ENCODE results near the gene SLC39A11. TPM values are rescaled to one million over a fixed set of nuclear protein-coding genes. Genes with fewer than 3 reads are reported as not detected.

The SLC39A11 gene
- total RNA-seq, 1 experiment from 2014 or later, result 18.9 TPM

DNA sequence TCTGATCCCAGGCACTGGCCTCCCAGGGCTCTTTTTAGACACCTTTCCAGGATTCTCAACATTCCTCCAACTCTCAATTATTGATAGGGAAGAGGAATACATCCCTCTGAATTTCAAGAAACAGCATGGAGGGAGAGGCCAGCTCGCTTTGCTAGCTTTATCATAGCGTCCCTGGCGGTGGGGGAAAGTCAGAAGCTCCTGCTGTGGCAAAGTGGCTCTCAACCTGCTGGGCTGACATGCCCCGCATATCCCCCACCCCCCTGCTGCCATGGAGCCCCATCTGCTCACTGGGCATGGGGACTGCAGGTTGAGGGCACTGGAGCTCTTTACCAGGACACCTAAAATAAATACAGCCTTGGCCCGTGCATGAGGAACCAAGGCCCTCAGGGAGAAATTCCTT, 140.3 kb downstream of the SLC39A11 start (continued):
- TF ChIP-seq, protein P1, sequence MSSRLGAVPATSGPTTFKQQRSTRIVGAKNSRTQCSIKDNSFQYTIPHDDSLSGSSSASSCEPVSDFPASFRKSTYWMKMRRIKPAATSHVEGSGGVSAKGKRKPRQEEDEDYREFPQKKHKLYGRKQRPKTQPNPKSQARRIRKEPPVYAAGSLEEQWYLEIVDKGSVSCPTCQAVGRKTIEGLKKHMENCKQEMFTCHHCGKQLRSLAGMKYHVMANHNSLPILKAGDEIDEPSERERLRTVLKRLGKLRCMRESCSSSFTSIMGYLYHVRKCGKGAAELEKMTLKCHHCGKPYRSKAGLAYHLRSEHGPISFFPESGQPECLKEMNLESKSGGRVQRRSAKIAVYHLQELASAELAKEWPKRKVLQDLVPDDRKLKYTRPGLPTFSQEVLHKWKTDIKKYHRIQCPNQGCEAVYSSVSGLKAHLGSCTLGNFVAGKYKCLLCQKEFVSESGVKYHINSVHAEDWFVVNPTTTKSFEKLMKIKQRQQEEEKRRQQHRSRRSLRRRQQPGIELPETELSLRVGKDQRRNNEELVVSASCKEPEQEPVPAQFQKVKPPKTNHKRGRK (CRISPR knock-in tag; IDR thresholded peaks at IDR 0.05; ENCODE audit: borderline replicate concordance), result no peak

DNA sequence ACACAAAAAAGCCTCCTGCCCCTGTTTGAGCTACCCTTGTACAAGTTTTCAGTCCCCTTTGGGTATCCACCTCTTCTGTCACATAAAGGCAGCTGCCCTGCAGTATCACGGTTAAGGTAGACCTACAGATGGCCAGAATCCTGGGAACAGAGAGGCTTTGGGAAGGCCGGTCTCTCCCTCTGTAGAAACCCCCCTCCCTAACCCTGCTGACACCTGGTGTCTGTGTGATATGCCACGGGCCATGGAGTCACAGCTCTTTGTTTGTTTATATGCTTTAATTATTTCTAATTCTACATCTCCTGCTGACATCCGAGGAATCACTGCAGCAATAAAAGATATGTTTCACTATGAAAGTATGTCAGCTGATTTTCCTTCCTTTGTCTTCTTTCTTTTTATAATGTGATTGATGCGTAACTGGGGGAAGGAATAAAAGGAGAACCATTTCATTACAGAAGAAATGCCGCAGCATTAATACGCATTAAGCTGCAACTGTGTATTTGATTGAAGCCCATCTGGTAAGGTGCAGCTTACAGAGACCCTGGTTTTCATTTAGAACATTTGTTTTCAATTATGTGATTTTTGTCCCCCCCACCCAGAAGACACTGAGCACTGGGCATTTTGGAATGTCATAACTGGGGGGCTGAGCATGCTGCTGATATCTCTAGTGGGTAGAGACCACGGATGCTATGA, 142.1 kb downstream of the SLC39A11 start:
- peaks cover 31% of the 10 kb centered on the region for H3K4me1 Mint-ChIP-seq
- POLR2A ChIA-PET, result interaction anchor here (0.7 kb wide), 1 partner anchor 18 kb away, joined by 3 read pairs; no protein-coding TSS in a partner anchor
- H3K36me3 Mint-ChIP-seq, result no peaks in the 10 kb centered on the region
- ATAC-seq (no peak), DNase-seq (ENCODE audit: low spot score) (no peak)
- H3K9me3 Mint-ChIP-seq, result no peaks in the 10 kb centered on the region
- CTCF ChIA-PET, result no interaction called here
- no peaks in the 10 kb centered on the region for H3K27me3 Mint-ChIP-seq (ENCODE audit: low read depth)
- H3K27ac Mint-ChIP-seq, result no peak overlapping the region
- H3K4me3 Mint-ChIP-seq, result no peak overlapping the region
- TF ChIP-seq FOXP1 (CRISPR knock-in tag; IDR thresholded peaks at IDR 0.05; ENCODE audit: borderline replicate concordance), result no peak
- TF ChIP-seq, protein P2, sequence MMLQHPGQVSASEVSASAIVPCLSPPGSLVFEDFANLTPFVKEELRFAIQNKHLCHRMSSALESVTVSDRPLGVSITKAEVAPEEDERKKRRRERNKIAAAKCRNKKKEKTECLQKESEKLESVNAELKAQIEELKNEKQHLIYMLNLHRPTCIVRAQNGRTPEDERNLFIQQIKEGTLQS (CRISPR knock-in tag; conservative IDR thresholded peaks at IDR 0.05), result no peak
- TF ChIP-seq, protein P3, sequence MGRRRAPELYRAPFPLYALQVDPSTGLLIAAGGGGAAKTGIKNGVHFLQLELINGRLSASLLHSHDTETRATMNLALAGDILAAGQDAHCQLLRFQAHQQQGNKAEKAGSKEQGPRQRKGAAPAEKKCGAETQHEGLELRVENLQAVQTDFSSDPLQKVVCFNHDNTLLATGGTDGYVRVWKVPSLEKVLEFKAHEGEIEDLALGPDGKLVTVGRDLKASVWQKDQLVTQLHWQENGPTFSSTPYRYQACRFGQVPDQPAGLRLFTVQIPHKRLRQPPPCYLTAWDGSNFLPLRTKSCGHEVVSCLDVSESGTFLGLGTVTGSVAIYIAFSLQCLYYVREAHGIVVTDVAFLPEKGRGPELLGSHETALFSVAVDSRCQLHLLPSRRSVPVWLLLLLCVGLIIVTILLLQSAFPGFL (CRISPR knock-in tag; IDR thresholded peaks at IDR 0.05; ENCODE audit: borderline replicate concordance), result no peak
- TF ChIP-seq TP53 (CRISPR knock-in tag; IDR thresholded peaks at IDR 0.05), result no peak
- no peak for TF ChIP-seq ELF4 (CRISPR knock-in tag; IDR thresholded peaks at IDR 0.05; ENCODE audit: low read depth)
- TF ChIP-seq, protein P1 (CRISPR knock-in tag; IDR thresholded peaks at IDR 0.05; ENCODE audit: borderline replicate concordance), result no peak
- no peak for TF ChIP-seq MXD4 (CRISPR knock-in tag; IDR thresholded peaks at IDR 0.05; ENCODE audit: borderline replicate concordance)
- TF ChIP-seq JUN (CRISPR knock-in tag; IDR thresholded peaks at IDR 0.05), result no peak
- no peak for TF ChIP-seq ATF1 (CRISPR knock-in tag; IDR thresholded peaks at IDR 0.05)
- TF ChIP-seq, protein P4, sequence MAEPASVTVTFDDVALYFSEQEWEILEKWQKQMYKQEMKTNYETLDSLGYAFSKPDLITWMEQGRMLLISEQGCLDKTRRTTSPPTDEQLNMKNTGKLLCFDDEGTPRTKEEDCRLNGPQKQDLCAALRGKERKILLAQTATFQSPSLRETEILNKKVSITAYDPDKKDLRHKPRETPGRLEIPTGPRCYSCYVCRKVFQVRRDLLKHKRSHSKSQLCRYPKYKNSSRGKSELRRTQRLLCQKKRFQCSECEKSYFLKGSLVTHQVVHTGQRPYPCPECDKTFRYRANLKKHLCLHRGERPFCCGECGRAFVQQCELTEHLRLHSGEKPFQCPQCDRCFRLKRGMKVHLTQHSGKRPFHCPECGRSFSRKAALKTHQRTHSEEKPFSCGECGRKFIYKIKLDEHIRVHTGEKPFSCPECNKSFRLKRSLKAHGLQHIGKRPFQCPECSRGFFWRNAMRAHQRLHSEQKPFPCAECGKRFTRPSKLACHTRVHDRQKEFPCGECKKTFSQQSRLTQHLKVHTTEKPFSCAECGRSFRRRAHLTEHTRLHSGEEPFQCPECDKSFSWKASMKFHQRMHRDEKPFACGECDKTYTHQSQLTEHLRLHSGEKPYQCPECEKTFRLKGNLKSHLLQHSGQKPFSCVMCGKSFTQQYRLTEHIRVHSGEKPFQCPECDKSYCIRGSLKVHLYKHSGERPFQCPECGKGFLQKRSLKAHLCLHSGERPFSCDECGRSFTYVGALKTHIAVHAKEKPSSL (CRISPR knock-in tag; conservative IDR thresholded peaks at IDR 0.05), result no peak
- TF ChIP-seq TEAD1 (CRISPR knock-in tag; IDR thresholded peaks at IDR 0.05), result no peak
- TF ChIP-seq, protein P5, sequence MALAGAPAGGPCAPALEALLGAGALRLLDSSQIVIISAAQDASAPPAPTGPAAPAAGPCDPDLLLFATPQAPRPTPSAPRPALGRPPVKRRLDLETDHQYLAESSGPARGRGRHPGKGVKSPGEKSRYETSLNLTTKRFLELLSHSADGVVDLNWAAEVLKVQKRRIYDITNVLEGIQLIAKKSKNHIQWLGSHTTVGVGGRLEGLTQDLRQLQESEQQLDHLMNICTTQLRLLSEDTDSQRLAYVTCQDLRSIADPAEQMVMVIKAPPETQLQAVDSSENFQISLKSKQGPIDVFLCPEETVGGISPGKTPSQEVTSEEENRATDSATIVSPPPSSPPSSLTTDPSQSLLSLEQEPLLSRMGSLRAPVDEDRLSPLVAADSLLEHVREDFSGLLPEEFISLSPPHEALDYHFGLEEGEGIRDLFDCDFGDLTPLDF (CRISPR knock-in tag; IDR thresholded peaks at IDR 0.05), result no peak
- TF ChIP-seq, protein P6, sequence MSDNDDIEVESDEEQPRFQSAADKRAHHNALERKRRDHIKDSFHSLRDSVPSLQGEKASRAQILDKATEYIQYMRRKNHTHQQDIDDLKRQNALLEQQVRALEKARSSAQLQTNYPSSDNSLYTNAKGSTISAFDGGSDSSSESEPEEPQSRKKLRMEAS (CRISPR knock-in tag; IDR thresholded peaks at IDR 0.05), result no peak
- TF ChIP-seq, protein P7, sequence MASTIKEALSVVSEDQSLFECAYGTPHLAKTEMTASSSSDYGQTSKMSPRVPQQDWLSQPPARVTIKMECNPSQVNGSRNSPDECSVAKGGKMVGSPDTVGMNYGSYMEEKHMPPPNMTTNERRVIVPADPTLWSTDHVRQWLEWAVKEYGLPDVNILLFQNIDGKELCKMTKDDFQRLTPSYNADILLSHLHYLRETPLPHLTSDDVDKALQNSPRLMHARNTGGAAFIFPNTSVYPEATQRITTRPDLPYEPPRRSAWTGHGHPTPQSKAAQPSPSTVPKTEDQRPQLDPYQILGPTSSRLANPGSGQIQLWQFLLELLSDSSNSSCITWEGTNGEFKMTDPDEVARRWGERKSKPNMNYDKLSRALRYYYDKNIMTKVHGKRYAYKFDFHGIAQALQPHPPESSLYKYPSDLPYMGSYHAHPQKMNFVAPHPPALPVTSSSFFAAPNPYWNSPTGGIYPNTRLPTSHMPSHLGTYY (CRISPR knock-in tag; IDR thresholded peaks at IDR 0.05), result no peak
- TF ChIP-seq, protein P8, sequence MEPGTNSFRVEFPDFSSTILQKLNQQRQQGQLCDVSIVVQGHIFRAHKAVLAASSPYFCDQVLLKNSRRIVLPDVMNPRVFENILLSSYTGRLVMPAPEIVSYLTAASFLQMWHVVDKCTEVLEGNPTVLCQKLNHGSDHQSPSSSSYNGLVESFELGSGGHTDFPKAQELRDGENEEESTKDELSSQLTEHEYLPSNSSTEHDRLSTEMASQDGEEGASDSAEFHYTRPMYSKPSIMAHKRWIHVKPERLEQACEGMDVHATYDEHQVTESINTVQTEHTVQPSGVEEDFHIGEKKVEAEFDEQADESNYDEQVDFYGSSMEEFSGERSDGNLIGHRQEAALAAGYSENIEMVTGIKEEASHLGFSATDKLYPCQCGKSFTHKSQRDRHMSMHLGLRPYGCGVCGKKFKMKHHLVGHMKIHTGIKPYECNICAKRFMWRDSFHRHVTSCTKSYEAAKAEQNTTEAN (CRISPR knock-in tag; IDR thresholded peaks at IDR 0.05), result no peak
- TF ChIP-seq ZNF138 (CRISPR knock-in tag; conservative IDR thresholded peaks at IDR 0.05), result no peak
- no peak for TF ChIP-seq RELA (CRISPR knock-in tag; IDR thresholded peaks at IDR 0.05; ENCODE audit: borderline replicate concordance)
- TF ChIP-seq, protein P9, sequence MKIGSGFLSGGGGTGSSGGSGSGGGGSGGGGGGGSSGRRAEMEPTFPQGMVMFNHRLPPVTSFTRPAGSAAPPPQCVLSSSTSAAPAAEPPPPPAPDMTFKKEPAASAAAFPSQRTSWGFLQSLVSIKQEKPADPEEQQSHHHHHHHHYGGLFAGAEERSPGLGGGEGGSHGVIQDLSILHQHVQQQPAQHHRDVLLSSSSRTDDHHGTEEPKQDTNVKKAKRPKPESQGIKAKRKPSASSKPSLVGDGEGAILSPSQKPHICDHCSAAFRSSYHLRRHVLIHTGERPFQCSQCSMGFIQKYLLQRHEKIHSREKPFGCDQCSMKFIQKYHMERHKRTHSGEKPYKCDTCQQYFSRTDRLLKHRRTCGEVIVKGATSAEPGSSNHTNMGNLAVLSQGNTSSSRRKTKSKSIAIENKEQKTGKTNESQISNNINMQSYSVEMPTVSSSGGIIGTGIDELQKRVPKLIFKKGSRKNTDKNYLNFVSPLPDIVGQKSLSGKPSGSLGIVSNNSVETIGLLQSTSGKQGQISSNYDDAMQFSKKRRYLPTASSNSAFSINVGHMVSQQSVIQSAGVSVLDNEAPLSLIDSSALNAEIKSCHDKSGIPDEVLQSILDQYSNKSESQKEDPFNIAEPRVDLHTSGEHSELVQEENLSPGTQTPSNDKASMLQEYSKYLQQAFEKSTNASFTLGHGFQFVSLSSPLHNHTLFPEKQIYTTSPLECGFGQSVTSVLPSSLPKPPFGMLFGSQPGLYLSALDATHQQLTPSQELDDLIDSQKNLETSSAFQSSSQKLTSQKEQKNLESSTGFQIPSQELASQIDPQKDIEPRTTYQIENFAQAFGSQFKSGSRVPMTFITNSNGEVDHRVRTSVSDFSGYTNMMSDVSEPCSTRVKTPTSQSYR (CRISPR knock-in tag; IDR thresholded peaks at IDR 0.05), result no peak
